MM.1S (cell line): ENCODE measurements around the gene CHTF18.

ENCODE experiments used
- DNase-seq: peaks from one replicate; pipeline ENCODE4 v3.0.0-alpha.2; 2015
- H2AFZ ChIP-seq: fragments of 300-600 bp; sonication (generic); 2 replicates; pipeline ENCODE4 v1.6.0; 2016; ENCODE audit warnings: antibody characterized with exemption, low read length
- H3F3A ChIP-seq: fragments of 300-600 bp; sonication (generic); 2 replicates; pipeline ENCODE4 v1.6.1; 2016; ENCODE audit warnings: mild to moderate bottlenecking, antibody characterized with exemption, low read length, moderate library complexity, mixed read lengths; ENCODE audit not compliant: insufficient read depth
- H3K27ac ChIP-seq: fragments of 300-600 bp; sonication (generic); 2 replicates; pipeline ENCODE4 v1.5.1; 2016; ENCODE audit warnings: mild to moderate bottlenecking, low read length
- H3K27me3 ChIP-seq: fragments of 300-600 bp; sonication (generic); replicated peaks from 2 replicates; pipeline ENCODE4 v1.6.0; 2016; ENCODE audit warnings: low read length; ENCODE audit not compliant: insufficient read depth
- H3K36me3 ChIP-seq: fragments of 300-600 bp; sonication (generic); replicated peaks from 2 replicates; pipeline ENCODE4 v1.6.1; 2016; ENCODE audit warnings: mild to moderate bottlenecking, low read length, mixed read lengths; ENCODE audit not compliant: insufficient read depth
- H3K4me1 ChIP-seq: fragments of 300-600 bp; sonication (generic); 2 replicates; pipeline ENCODE4 v1.6.1; 2016; ENCODE audit warnings: low read length, mixed read lengths
- H3K4me2 ChIP-seq: fragments of 300-600 bp; sonication (generic); 2 replicates; pipeline ENCODE4 v1.6.0; 2016; ENCODE audit warnings: low read depth, low read length
- H3K4me3 ChIP-seq: fragments of 300-600 bp; sonication (generic); 2 replicates; pipeline ENCODE4 v1.5.1; 2016; ENCODE audit warnings: low read length, mixed read lengths
- H3K79me2 ChIP-seq: fragments of 300-600 bp; sonication (generic); 2 replicates; pipeline ENCODE4 v1.6.1; 2016; ENCODE audit warnings: mixed run types, low read length, mixed read lengths
- H3K9ac ChIP-seq: fragments of 300-600 bp; sonication (generic); 2 replicates; pipeline ENCODE4 v1.6.1; 2016; ENCODE audit warnings: low read length, mixed read lengths
- H3K9me2 ChIP-seq: fragments of 300-600 bp; sonication (generic); replicated peaks from 2 replicates; pipeline ENCODE4 v1.6.1; 2016; ENCODE audit warnings: mild to moderate bottlenecking, low read length, mixed read lengths; ENCODE audit not compliant: insufficient read depth
- H3K9me3 ChIP-seq: fragments of 300-600 bp; sonication (generic); replicated peaks from 2 replicates; pipeline ENCODE4 v1.6.1; 2016; ENCODE audit warnings: mild to moderate bottlenecking, low read length, mixed read lengths; ENCODE audit not compliant: insufficient read depth
- H4K20me1 ChIP-seq: fragments of 300-600 bp; sonication (generic); 2 replicates; pipeline ENCODE4 v1.6.1; 2016; ENCODE audit warnings: mild to moderate bottlenecking, low read length, moderate library complexity, mixed read lengths; ENCODE audit not compliant: insufficient read depth
- CTCF ChIP-seq: fragments of 300-600 bp; sonication (generic); IDR thresholded peaks from 2 replicates; pipeline ENCODE4 v1.5.1; 2016; ENCODE audit warnings: antibody characterized with exemption, low read length, mixed read lengths
- EZH2 ChIP-seq: fragments of 300-600 bp; sonication (generic); optimal IDR thresholded peaks from 2 replicates; pipeline ENCODE3; 2017; ENCODE audit warnings: low read depth, mild to moderate bottlenecking, antibody characterized with exemption, low read length, mixed read lengths
- EZH2phosphoT487 ChIP-seq: fragments of 300-600 bp; sonication (generic); IDR thresholded peaks from 2 replicates; pipeline ENCODE4 v1.6.1; 2018; ENCODE audit warnings: antibody characterized with exemption, low read length

The CHTF18 gene

GRCh38 chr16:793414-793813, 5.0 kb downstream of the CHTF18 start:
- 0 out of 2 replicates have a peak, but pooled peaks cover 3% of the 10 kb centered on the region for H3K4me1 ChIP-seq
- no peaks in the 10 kb centered on the region for H4K20me1 ChIP-seq
- no peaks in the 10 kb centered on the region; the same call in 1 of the 2 replicates for H3K36me3 ChIP-seq
- H3K4me3 ChIP-seq, result no peak overlapping the region
- H3K9me2 ChIP-seq, result no peaks in the 10 kb centered on the region
- H3K79me2 ChIP-seq, result peaks cover 18% of the 10 kb centered on the region
- H3K4me2 ChIP-seq, result no peak overlapping the region
- no peak for TF ChIP-seq EZH2phosphoT487
- TF ChIP-seq EZH2, result no peak
- no peak for TF ChIP-seq CTCF
- no peak overlapping the region for H2AFZ ChIP-seq
- H3K9me3 ChIP-seq, result no peaks in the 10 kb centered on the region
- DNase-seq, result peak; percentile 3
- no peaks in the 10 kb centered on the region for H3F3A ChIP-seq
- H3K27me3 ChIP-seq, result no peaks in the 10 kb centered on the region
- H3K27ac ChIP-seq, result no peak overlapping the region
- H3K9ac ChIP-seq, result no peak overlapping the region

DNA sequence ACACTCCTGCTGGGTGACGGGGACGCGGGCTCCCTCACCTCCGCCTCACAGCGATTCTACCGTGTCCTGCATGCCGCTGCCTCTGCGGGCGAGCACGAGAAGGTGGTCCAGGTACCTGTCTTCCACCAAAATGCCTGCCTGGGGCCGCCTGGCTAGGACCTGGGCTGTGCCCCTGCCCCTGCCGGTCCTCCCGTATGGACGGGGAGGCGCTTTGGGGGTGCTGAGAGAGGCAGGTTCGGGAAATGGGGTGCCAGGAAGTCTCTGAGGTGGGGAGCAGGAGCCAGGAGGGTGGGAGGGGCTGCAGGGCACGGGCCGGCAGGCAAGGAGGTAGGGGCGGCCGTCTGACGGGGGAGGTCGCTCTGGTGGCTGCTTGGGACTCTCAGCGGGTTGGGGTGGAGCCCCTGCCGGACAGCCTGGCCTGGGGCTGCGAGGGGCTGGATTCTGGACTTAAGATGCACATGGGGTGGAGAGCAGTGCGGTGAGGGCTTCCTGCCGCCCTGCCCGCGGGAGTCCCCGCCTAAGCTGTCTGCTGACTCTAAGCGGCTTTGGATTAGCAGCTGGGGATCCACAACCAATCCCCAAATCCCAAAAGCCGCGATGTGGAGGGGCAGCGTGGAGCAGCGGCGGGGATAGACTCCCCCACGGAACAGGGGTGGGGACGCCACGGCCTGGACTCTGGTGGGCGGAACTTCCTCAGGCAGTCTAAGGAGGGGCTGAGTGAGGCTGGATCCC, 5.8 kb downstream of the CHTF18 start:
- H3K27me3 ChIP-seq, result no peaks in the 10 kb centered on the region
- H3K9me3 ChIP-seq, result no peaks in the 10 kb centered on the region
- H3K4me3 ChIP-seq, result no peak overlapping the region
- no peak overlapping the region for H3K27ac ChIP-seq
- H3K4me1 ChIP-seq, result 0 out of 2 replicates have a peak, but pooled peaks cover 1% of the 10 kb centered on the region
- H4K20me1 ChIP-seq, result no peaks in the 10 kb centered on the region
- no peaks in the 10 kb centered on the region for H3K9me2 ChIP-seq
- no peak overlapping the region for H3K9ac ChIP-seq
- H2AFZ ChIP-seq, result no peak overlapping the region
- TF ChIP-seq CTCF, result no peak
- TF ChIP-seq EZH2, result no peak
- TF ChIP-seq EZH2phosphoT487, result no peak
- no peak overlapping the region for H3K4me2 ChIP-seq
- no peak for DNase-seq
- no peaks in the 10 kb centered on the region for H3F3A ChIP-seq
- no peaks in the 10 kb centered on the region; the same call in 1 of the 2 replicates for H3K36me3 ChIP-seq
- peaks cover 10% of the 10 kb centered on the region for H3K79me2 ChIP-seq

DNA sequence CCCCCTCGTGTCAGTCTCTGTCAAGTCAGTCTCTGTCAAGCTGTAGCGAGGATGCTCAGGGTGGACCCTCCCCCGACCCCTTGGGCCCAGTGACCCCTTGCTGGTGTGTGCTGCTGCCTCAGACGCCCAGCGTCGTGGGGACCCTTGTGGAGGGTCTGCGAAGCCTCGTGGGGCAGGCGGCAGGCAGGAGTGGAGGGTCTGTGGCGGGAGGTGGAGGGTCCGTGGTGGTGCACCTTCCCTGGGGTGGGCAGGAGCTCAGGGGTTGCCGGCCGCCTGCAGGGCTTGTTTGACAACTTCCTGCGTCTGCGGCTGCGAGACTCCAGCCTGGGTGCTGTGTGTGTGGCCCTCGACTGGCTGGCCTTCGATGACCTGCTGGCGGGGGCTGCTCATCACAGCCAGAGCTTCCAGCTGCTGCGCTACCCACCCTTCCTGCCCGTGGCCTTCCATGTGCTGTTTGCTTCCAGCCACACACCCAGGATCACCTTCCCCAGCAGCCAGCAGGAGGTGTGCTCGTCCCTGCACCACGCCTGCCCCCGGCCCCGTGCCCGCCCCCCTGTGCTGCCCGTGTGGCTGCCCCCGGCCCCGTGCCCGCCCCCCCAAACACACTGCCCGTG, 6.5 kb downstream of the CHTF18 start:
- TF ChIP-seq EZH2 (no peak), EZH2phosphoT487 (no peak), CTCF (no peak)
- no peaks in the 10 kb centered on the region for H3F3A ChIP-seq
- H3K9me2 ChIP-seq, result no peaks in the 10 kb centered on the region
- H3K27me3 ChIP-seq, result no peaks in the 10 kb centered on the region
- H3K4me2 ChIP-seq, result no peak overlapping the region
- no peaks in the 10 kb centered on the region for H4K20me1 ChIP-seq
- H3K4me3 ChIP-seq, result no peak overlapping the region
- H2AFZ ChIP-seq, result no peak overlapping the region
- no peak overlapping the region for H3K27ac ChIP-seq
- DNase-seq, result no peak
- peaks cover 3% of the 10 kb centered on the region for H3K79me2 ChIP-seq
- no peak overlapping the region for H3K9ac ChIP-seq
- no peaks in the 10 kb centered on the region for H3K4me1 ChIP-seq
- no peaks in the 10 kb centered on the region for H3K9me3 ChIP-seq
- no peaks in the 10 kb centered on the region; the same call in 1 of the 2 replicates for H3K36me3 ChIP-seq
